Peyer's patch (tissue), 4 donors: ENCODE data around the gene CLIC1. TPM values are rescaled to one million over a fixed set of nuclear protein-coding genes. Genes with fewer than 3 reads are reported as not detected.
A peak's percentile ranks its signal among the peaks of the same experiment; 100 is the strongest.

Source experiments
- DNase-seq, 3 donors: peaks; one replicate each; pipeline ENCODE4 v3.0.0-alpha.2; 2017 to 2019
- H3K27ac ChIP-seq, 4 donors: fragments of 200-600 bp; sonication (generic); one replicate each; pipeline ENCODE4 v1.5.1; 2016 to 2019
- H3K27me3 ChIP-seq, 2 donors: fragments of 200-600 bp; sonication (generic); one replicate each; pipeline ENCODE4 v1.5.1; 2019
- H3K36me3 ChIP-seq, 3 donors: fragments of 200-600 bp; sonication (generic); one replicate each; pipeline ENCODE4 v1.5.1; 2016 to 2019
- H3K4me1 ChIP-seq, 4 donors: fragments of 200-600 bp; sonication (generic); one replicate each; pipeline ENCODE4 v1.5.1; 2016 to 2019
- H3K4me3 ChIP-seq, 4 donors: fragments of 200-600 bp; sonication (generic); 1 replicate in 3 of 4; 2 replicates in 1 of 4; pipeline ENCODE4 v1.5.1; 2016 to 2019; ENCODE audit warnings: mild to moderate bottlenecking in 1 of 4
- H3K9me3 ChIP-seq, 4 donors: fragments of 200-600 bp; sonication (generic); one replicate each; pipeline ENCODE4 v1.5.1; 2016 to 2019; ENCODE audit warnings: mild to moderate bottlenecking in 1 of 4
- CTCF ChIP-seq, 6 experiments: fragments of 450-650 bp in 4 of 6; fragments of 200-600 bp in 2 of 6; sonication (generic) in 1 of 6; IDR thresholded peaks; one replicate each; pipeline ENCODE4 v1.5.1; 2017 to 2019; ENCODE audit warnings: antibody characterized with exemption in 6 of 6, mild to moderate bottlenecking in 3 of 6, moderate library complexity in 1 of 6
- POLR2A ChIP-seq, 2 donors: fragments of 450-650 bp; IDR thresholded peaks; one replicate each; pipeline ENCODE4 v1.5.1; 2017; ENCODE audit warnings: antibody characterized with exemption in 2 of 2, mild to moderate bottlenecking in 2 of 2, moderate library complexity in 2 of 2
- total RNA-seq, 4 donors: library from RNA; depleted of rRNA; stranded (reverse); fragments of >200 nt; gene quantifications; one replicate each; pipeline ENCODE4 v1.1.0, GENCODE V29; 2016

The CLIC1 gene
- total RNA-seq, 4 donors from 2014 or later: 207 to 307 (median 270) TPM

- DNase-seq: no peak
- peaks cover 0 to 16% (median 0%) of the 10 kb centered on the region in 4 donors for H3K4me1 ChIP-seq
- H3K4me3 ChIP-seq: no peak overlapping the region
- H3K27me3 ChIP-seq: no peaks in the 10 kb centered on the region
- peak overlapping the region in 1 of 4 donors; percentile 22 for H3K27ac ChIP-seq
- H3K9me3 ChIP-seq: no peaks in the 10 kb centered on the region
- no peaks in the 10 kb centered on the region for H3K36me3 ChIP-seq
- TF ChIP-seq CTCF (IDR thresholded peaks at IDR 0.05): no peak
- no peak for TF ChIP-seq POLR2A (IDR thresholded peaks at IDR 0.05)
Measured at GRCh38 chr6:31761343-31761742, 25.0 kb upstream of the CLIC1 start.

- DNase-seq: no peak
- TF ChIP-seq POLR2A (IDR thresholded peaks at IDR 0.05) (no peak), CTCF (IDR thresholded peaks at IDR 0.05) (peak in 2 of 6 experiments; percentile 22 to 30)
- Histone ChIP-seq H3K36me3 (no peaks in the 10 kb centered on the region), H3K27ac (peak overlapping the region in 1 of 4 donors; percentile 22), H3K4me3 (no peak overlapping the region), H3K4me1 (peaks cover 0 to 16% (median 0%) of the 10 kb centered on the region in 4 donors), H3K27me3 (no peaks in the 10 kb centered on the region), H3K9me3 (no peaks in the 10 kb centered on the region)
Measured at GRCh38 chr6:31760790-31761189, 24.5 kb upstream of the CLIC1 start.

- no peak overlapping the region for H3K4me3 ChIP-seq
- no peaks in the 10 kb centered on the region for H3K9me3 ChIP-seq
- TF ChIP-seq POLR2A (IDR thresholded peaks at IDR 0.05) (no peak), CTCF (IDR thresholded peaks at IDR 0.05) (no peak)
- no peak overlapping the region for H3K27ac ChIP-seq
- no peaks in the 10 kb centered on the region for H3K36me3 ChIP-seq
- H3K27me3 ChIP-seq: no peaks in the 10 kb centered on the region
- no peak for DNase-seq
- H3K4me1 ChIP-seq: peaks cover 0 to 13% (median 0%) of the 10 kb centered on the region in 4 donors
Measured at GRCh38 chr6:31758281-31758680, 22.0 kb upstream of the CLIC1 start.

GRCh38 chr6:31752739-31753319 lies 16.5 kb upstream of the CLIC1 start:
- TF ChIP-seq POLR2A (IDR thresholded peaks at IDR 0.05) (no peak), CTCF (IDR thresholded peaks at IDR 0.05) (no peak)
- Histone ChIP-seq H3K27ac (no peak overlapping the region), H3K27me3 (no peaks in the 10 kb centered on the region), H3K4me3 (no peak overlapping the region), H3K9me3 (no peaks in the 10 kb centered on the region), H3K36me3 (no peaks in the 10 kb centered on the region), H3K4me1 (no peaks in the 10 kb centered on the region)
- DNase-seq: no peak

- Histone ChIP-seq H3K4me1 (no peaks in the 10 kb centered on the region), H3K9me3 (no peaks in the 10 kb centered on the region), H3K36me3 (no peaks in the 10 kb centered on the region), H3K4me3 (no peak overlapping the region), H3K27me3 (no peaks in the 10 kb centered on the region), H3K27ac (no peak overlapping the region)
- DNase-seq: no peak
- TF ChIP-seq CTCF (IDR thresholded peaks at IDR 0.05) (no peak), POLR2A (IDR thresholded peaks at IDR 0.05) (no peak)
Measured at GRCh38 chr6:31750411-31751022, 14.2 kb upstream of the CLIC1 start.
